GM23338 (cell line): ENCODE measurements around the gene SVBP. TPM values are rescaled to one million over a fixed set of nuclear protein-coding genes. Genes with fewer than 3 reads are reported as not detected.
A peak's percentile ranks its signal among the peaks of the same experiment; 100 is the strongest.

Experiments
- ATAC-seq: fragments of 200-7000 bp; cut with Tn5 transposase; 3 replicates; pipeline ENCODE4 v1.9.1; 2020
- DNase-seq: peaks from one replicate; pipeline ENCODE4 v3.0.0-alpha.2; 2015; ENCODE audit warnings: low spot score
- H2AFZ ChIP-seq: fragments of 200-600 bp; sonication (generic); 2 replicates; pipeline ENCODE4 v1.8.0; 2016; ENCODE audit warnings: antibody characterized with exemption, mild to moderate bottlenecking, moderate library complexity
- H3F3A ChIP-seq: fragments of 200-600 bp; sonication (generic); replicated peaks from 2 replicates; pipeline ENCODE4 v1.8.0; 2017; ENCODE audit warnings: antibody characterized with exemption, mixed run types, low read depth
- H3K27ac ChIP-seq: fragments of 200-600 bp; sonication (generic); 2 replicates; pipeline ENCODE4 v1.6.1; 2016; ENCODE audit warnings: low read depth
- H3K27me3 ChIP-seq: fragments of 200-600 bp; sonication (generic); 2 replicates; pipeline ENCODE4 v1.8.0; 2016; ENCODE audit warnings: mild to moderate bottlenecking, mixed run types, moderate library complexity; ENCODE audit not compliant: insufficient read depth
- H3K36me3 ChIP-seq: fragments of 200-600 bp; sonication (generic); 2 replicates; pipeline ENCODE4 v1.8.0; 2016; ENCODE audit warnings: mild to moderate bottlenecking; ENCODE audit not compliant: insufficient read depth
- H3K4me1 ChIP-seq: fragments of 200-600 bp; sonication (generic); 2 replicates; pipeline ENCODE4 v1.8.0; 2016; ENCODE audit warnings: mild to moderate bottlenecking, moderate library complexity; ENCODE audit not compliant: insufficient read depth
- H3K4me2 ChIP-seq: fragments of 200-600 bp; sonication (generic); 2 replicates; pipeline ENCODE4 v1.7.1; 2017; ENCODE audit warnings: mixed run types
- H3K4me3 ChIP-seq: fragments of 200-600 bp; sonication (generic); 2 replicates; pipeline ENCODE4 v1.6.1; 2016; ENCODE audit warnings: mixed run types
- H3K79me2 ChIP-seq: fragments of 200-600 bp; sonication (generic); replicated peaks from 2 replicates; pipeline ENCODE4 v1.8.0; 2017; ENCODE audit warnings: mild to moderate bottlenecking; ENCODE audit not compliant: insufficient read depth
- H3K9me2 ChIP-seq: fragments of 200-600 bp; sonication (generic); 2 replicates; pipeline ENCODE4 v1.8.0; 2017; ENCODE audit not compliant: insufficient read depth
- H4K20me1 ChIP-seq: fragments of 200-600 bp; sonication (generic); replicated peaks from 2 replicates; pipeline ENCODE4 v1.8.0; 2017; ENCODE audit warnings: mild to moderate bottlenecking; ENCODE audit not compliant: insufficient read depth
- H3K27ac Mint-ChIP-seq: 2 replicates; pipeline ENCODE4 v1.8.0; 2020; ENCODE audit warnings: inconsistent platforms, mild to moderate bottlenecking, moderate library complexity, mixed read lengths
- H3K27me3 Mint-ChIP-seq: 3 replicates; pipeline ENCODE4 v1.8.0; 2022; ENCODE audit warnings: low read depth, mild to moderate bottlenecking, moderate library complexity, mixed read lengths, inconsistent platforms; ENCODE audit not compliant: insufficient read depth, poor library complexity
- H3K36me3 Mint-ChIP-seq: 3 replicates; pipeline ENCODE4 v1.8.0; 2021; ENCODE audit warnings: low read depth, mild to moderate bottlenecking, inconsistent platforms, moderate library complexity, mixed read lengths
- H3K4me1 Mint-ChIP-seq: 3 replicates; pipeline ENCODE4 v1.8.0; 2020; ENCODE audit warnings: mild to moderate bottlenecking, inconsistent platforms, mixed read lengths
- H3K4me3 Mint-ChIP-seq: 3 replicates; pipeline ENCODE4 v1.8.0; 2021; ENCODE audit warnings: moderate library complexity, mild to moderate bottlenecking, inconsistent platforms, mixed read lengths
- H3K9me3 Mint-ChIP-seq: 3 replicates; pipeline ENCODE4 v1.8.0; 2020; ENCODE audit warnings: moderate library complexity, mild to moderate bottlenecking, inconsistent platforms, mixed read lengths
- CREB1 ChIP-seq: fragments of 250-450 bp; sonication (Bioruptor Pico); IDR thresholded peaks from 2 replicates; pipeline ENCODE4 v1.5.0; 2020; ENCODE audit warnings: low read depth, mild to moderate bottlenecking, moderate library complexity
- EZH2 ChIP-seq: fragments of 200-600 bp; sonication (generic); IDR thresholded peaks from one replicate; pipeline ENCODE4 v1.8.0; 2017; ENCODE audit warnings: antibody characterized with exemption, mild to moderate bottlenecking, low read depth; ENCODE audit not compliant: unreplicated experiment
- EZH2phosphoT487 ChIP-seq: fragments of 200-600 bp; sonication (generic); IDR thresholded peaks from one replicate; pipeline ENCODE4 v1.8.1; 2018; ENCODE audit warnings: antibody characterized with exemption; ENCODE audit not compliant: unreplicated experiment
- JUNB ChIP-seq: IDR thresholded peaks from one replicate; pipeline ENCODE4 v1.6.1; 2016; ENCODE audit warnings: antibody characterized with exemption; ENCODE audit not compliant: unreplicated experiment
- NANOG ChIP-seq: IDR thresholded peaks from 2 replicates; pipeline ENCODE4 v1.6.1; 2016; ENCODE audit warnings: antibody characterized with exemption, borderline replicate concordance
- POLR2AphosphoS5 ChIP-seq: IDR thresholded peaks from 2 replicates; pipeline ENCODE4 v1.6.1; 2016; ENCODE audit warnings: antibody characterized with exemption, low read depth
- STAT1 ChIP-seq: IDR thresholded peaks from one replicate; pipeline ENCODE4 v1.6.1; 2016; ENCODE audit warnings: antibody characterized with exemption; ENCODE audit not compliant: unreplicated experiment
- ZNF114 ChIP-seq: fragments of 250-450 bp; sonication (Bioruptor Pico); IDR thresholded peaks from 2 replicates; pipeline ENCODE4 v1.5.0; 2020; ENCODE audit warnings: mild to moderate bottlenecking, moderate library complexity
- ZNF331 ChIP-seq: fragments of 250-450 bp; sonication (Bioruptor Pico); IDR thresholded peaks from 2 replicates; pipeline ENCODE4 v1.5.0; 2020; ENCODE audit warnings: low read depth, mild to moderate bottlenecking, moderate library complexity
- polyA plus RNA-seq: library from polyadenylated mRNA; unstranded; fragments of >200 nt; fragmentation: Nextera tagmentation; extraction: Ambion mirVana; gene quantifications from 2 replicates; pipeline ENCODE4 v1.2.1, GENCODE V29; 2016
- total RNA-seq: library from RNA; depleted of rRNA; stranded (reverse); fragments of >200 nt; shearing (Covaris generic); gene quantifications from 2 replicates; pipeline ENCODE4 v1.2.3, GENCODE V29; 2014
- TF ChIP-seq, protein P1 (sequence below), 2 experiments: fragments of 200-600 bp in 1 of 2; sonication (generic) in 1 of 2; conservative IDR thresholded peaks; 2 replicates each; pipeline versions ENCODE4 v1.5.1 to v1.6.1; 2016 to 2017; ENCODE audit warnings: antibody characterized with exemption in 2 of 2, low read depth in 2 of 2, mild to moderate bottlenecking in 2 of 2, moderate library complexity in 1 of 2
- TF ChIP-seq, protein P2 (sequence below): IDR thresholded peaks from 2 replicates; pipeline ENCODE4 v1.6.1; 2016; ENCODE audit warnings: antibody characterized with exemption
- TF ChIP-seq, protein P3 (sequence below): IDR thresholded peaks from one replicate; pipeline ENCODE4 v1.6.1; 2018; ENCODE audit warnings: antibody characterized with exemption; ENCODE audit not compliant: unreplicated experiment

The SVBP gene
- total and polyA plus RNA-seq, 2 experiments from 2014 or later = 22.1 to 82.1 TPM

DNA sequence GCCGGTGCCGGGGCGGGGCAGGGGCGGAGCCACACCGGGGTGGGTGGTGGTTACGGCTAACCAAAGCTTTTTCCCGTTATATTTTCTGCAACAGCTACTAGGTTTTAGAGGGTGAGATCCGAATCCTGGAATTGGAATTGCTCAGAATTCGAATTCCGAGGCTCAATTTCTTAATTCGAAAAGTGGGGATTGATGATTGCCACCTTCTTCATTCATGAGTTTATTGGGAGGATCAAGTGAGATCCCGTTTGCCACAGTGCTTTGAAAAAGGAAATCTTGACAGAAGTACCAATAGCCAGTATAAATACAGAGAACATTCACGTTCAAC, 207 bp upstream of the SVBP start:
- H3K27me3 Mint-ChIP-seq = no peaks in the 10 kb centered on the region
- TF ChIP-seq, protein P1, sequence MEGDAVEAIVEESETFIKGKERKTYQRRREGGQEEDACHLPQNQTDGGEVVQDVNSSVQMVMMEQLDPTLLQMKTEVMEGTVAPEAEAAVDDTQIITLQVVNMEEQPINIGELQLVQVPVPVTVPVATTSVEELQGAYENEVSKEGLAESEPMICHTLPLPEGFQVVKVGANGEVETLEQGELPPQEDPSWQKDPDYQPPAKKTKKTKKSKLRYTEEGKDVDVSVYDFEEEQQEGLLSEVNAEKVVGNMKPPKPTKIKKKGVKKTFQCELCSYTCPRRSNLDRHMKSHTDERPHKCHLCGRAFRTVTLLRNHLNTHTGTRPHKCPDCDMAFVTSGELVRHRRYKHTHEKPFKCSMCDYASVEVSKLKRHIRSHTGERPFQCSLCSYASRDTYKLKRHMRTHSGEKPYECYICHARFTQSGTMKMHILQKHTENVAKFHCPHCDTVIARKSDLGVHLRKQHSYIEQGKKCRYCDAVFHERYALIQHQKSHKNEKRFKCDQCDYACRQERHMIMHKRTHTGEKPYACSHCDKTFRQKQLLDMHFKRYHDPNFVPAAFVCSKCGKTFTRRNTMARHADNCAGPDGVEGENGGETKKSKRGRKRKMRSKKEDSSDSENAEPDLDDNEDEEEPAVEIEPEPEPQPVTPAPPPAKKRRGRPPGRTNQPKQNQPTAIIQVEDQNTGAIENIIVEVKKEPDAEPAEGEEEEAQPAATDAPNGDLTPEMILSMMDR (conservative IDR thresholded peaks at IDR 0.05; ENCODE audit: low read depth in 2 of 2) = no peak
- TF ChIP-seq STAT1 (no peak), ZNF114 (CRISPR knock-in tag) (no peak), CREB1 (CRISPR knock-in tag) (no peak), NANOG (no peak), POLR2AphosphoS5 (no peak), ZNF331 (CRISPR knock-in tag) (no peak), EZH2phosphoT487 (no peak), EZH2 (no peak), JUNB (no peak)
- TF ChIP-seq, protein P2, sequence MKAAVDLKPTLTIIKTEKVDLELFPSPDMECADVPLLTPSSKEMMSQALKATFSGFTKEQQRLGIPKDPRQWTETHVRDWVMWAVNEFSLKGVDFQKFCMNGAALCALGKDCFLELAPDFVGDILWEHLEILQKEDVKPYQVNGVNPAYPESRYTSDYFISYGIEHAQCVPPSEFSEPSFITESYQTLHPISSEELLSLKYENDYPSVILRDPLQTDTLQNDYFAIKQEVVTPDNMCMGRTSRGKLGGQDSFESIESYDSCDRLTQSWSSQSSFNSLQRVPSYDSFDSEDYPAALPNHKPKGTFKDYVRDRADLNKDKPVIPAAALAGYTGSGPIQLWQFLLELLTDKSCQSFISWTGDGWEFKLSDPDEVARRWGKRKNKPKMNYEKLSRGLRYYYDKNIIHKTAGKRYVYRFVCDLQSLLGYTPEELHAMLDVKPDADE = no peak
- TF ChIP-seq, protein P3, sequence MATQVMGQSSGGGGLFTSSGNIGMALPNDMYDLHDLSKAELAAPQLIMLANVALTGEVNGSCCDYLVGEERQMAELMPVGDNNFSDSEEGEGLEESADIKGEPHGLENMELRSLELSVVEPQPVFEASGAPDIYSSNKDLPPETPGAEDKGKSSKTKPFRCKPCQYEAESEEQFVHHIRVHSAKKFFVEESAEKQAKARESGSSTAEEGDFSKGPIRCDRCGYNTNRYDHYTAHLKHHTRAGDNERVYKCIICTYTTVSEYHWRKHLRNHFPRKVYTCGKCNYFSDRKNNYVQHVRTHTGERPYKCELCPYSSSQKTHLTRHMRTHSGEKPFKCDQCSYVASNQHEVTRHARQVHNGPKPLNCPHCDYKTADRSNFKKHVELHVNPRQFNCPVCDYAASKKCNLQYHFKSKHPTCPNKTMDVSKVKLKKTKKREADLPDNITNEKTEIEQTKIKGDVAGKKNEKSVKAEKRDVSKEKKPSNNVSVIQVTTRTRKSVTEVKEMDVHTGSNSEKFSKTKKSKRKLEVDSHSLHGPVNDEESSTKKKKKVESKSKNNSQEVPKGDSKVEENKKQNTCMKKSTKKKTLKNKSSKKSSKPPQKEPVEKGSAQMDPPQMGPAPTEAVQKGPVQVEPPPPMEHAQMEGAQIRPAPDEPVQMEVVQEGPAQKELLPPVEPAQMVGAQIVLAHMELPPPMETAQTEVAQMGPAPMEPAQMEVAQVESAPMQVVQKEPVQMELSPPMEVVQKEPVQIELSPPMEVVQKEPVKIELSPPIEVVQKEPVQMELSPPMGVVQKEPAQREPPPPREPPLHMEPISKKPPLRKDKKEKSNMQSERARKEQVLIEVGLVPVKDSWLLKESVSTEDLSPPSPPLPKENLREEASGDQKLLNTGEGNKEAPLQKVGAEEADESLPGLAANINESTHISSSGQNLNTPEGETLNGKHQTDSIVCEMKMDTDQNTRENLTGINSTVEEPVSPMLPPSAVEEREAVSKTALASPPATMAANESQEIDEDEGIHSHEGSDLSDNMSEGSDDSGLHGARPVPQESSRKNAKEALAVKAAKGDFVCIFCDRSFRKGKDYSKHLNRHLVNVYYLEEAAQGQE = no peak
- no peaks in the 10 kb centered on the region for H3K9me3 Mint-ChIP-seq
- Histone ChIP-seq H3K79me2 (no peaks in the 10 kb centered on the region; the same call in 1 of the 2 replicates), H2AFZ (no peak overlapping the region; the same call in 1 of the 2 replicates), H3F3A (peaks cover 6% of the 10 kb centered on the region), H3K4me3 (peak overlapping the region; percentile 84), H3K4me1 (peaks cover 19% of the 10 kb centered on the region), H4K20me1 (no peaks in the 10 kb centered on the region), H3K27ac (no peak overlapping the region), H3K9me2 (no peaks in the 10 kb centered on the region), H3K27me3 (no peaks in the 10 kb centered on the region), H3K4me2 (peak overlapping the region; percentile 76), H3K36me3 (no peaks in the 10 kb centered on the region; the same call in 1 of the 2 replicates)
- H3K4me3 Mint-ChIP-seq = peak overlapping the region; percentile 62
- H3K36me3 Mint-ChIP-seq = peaks cover 4% of the 10 kb centered on the region; the same call in 2 of the 3 replicates
- DNase-seq = no peak
- H3K27ac Mint-ChIP-seq = no peak overlapping the region
- ATAC-seq = no peak
- H3K4me1 Mint-ChIP-seq = peaks cover 14% of the 10 kb centered on the region
